ENCODE data around the gene SYT11.

SYT11 gene

GRCh38 chr1:155933591-155934096, 74.3 kb downstream of the SYT11 start:
- no peak for ATAC-seq
- no peak for TF ChIP-seq ISL1 (CRISPR knock-in tag; IDR thresholded peaks at IDR 0.05)
- TF ChIP-seq ZNF565 (CRISPR knock-in tag; conservative IDR thresholded peaks at IDR 0.05; ENCODE audit: low read depth) = no peak
- no peak for TF ChIP-seq ARNTL (CRISPR knock-in tag; IDR thresholded peaks at IDR 0.05; ENCODE audit: borderline replicate concordance, low read depth)
- TF ChIP-seq OSR1 (CRISPR knock-in tag; IDR thresholded peaks at IDR 0.05) = no peak
- no peak for TF ChIP-seq ZNF8 (CRISPR knock-in tag; IDR thresholded peaks at IDR 0.05)
- no peak for TF ChIP-seq ZFP30 (CRISPR knock-in tag; IDR thresholded peaks at IDR 0.05)
- no peak for TF ChIP-seq CSDC2 (CRISPR knock-in tag; IDR thresholded peaks at IDR 0.05)
- TF ChIP-seq CSRNP3 (CRISPR knock-in tag; IDR thresholded peaks at IDR 0.05) = no peak
- no peak for TF ChIP-seq ZC3H10 (CRISPR knock-in tag; IDR thresholded peaks at IDR 0.05)
- no peak for TF ChIP-seq TOX (CRISPR knock-in tag; IDR thresholded peaks at IDR 0.05; ENCODE audit: borderline replicate concordance)
- TF ChIP-seq CREB5 (CRISPR knock-in tag; IDR thresholded peaks at IDR 0.05; ENCODE audit: low read depth) = no peak

- no peak for TF ChIP-seq ISL1 (CRISPR knock-in tag; IDR thresholded peaks at IDR 0.05)
- TF ChIP-seq RARB (CRISPR knock-in tag; IDR thresholded peaks at IDR 0.05) = no peak
- TF ChIP-seq CREB5 (CRISPR knock-in tag; IDR thresholded peaks at IDR 0.05; ENCODE audit: low read depth) = no peak
- TF ChIP-seq TSHZ2 (CRISPR knock-in tag; IDR thresholded peaks at IDR 0.05) = peak; percentile 30; the same call in 1 of the 2 replicates
- TF ChIP-seq ZNF565 (CRISPR knock-in tag; conservative IDR thresholded peaks at IDR 0.05; ENCODE audit: low read depth) = no peak
- no peak for TF ChIP-seq TCF4 (CRISPR knock-in tag; IDR thresholded peaks at IDR 0.05; ENCODE audit: borderline replicate concordance)
- no peak for TF ChIP-seq PATZ1 (CRISPR knock-in tag; IDR thresholded peaks at IDR 0.05; ENCODE audit: borderline replicate concordance)
- TF ChIP-seq BACH2 (CRISPR knock-in tag; IDR thresholded peaks at IDR 0.05; ENCODE audit: borderline replicate concordance) = no peak
- TF ChIP-seq CSRNP3 (CRISPR knock-in tag; IDR thresholded peaks at IDR 0.05) = no peak
- TF ChIP-seq ZNF70 (CRISPR knock-in tag; IDR thresholded peaks at IDR 0.05) = no peak
- no peak for TF ChIP-seq ZFP3 (CRISPR knock-in tag; IDR thresholded peaks at IDR 0.05)
- no peak for TF ChIP-seq TOX (CRISPR knock-in tag; IDR thresholded peaks at IDR 0.05; ENCODE audit: borderline replicate concordance)
- peak; percentile 41; the same call in 1 of the 2 replicates for TF ChIP-seq POU6F1 (CRISPR knock-in tag; IDR thresholded peaks at IDR 0.05; ENCODE audit: borderline replicate concordance, low read depth)
- TF ChIP-seq ZFP30 (CRISPR knock-in tag; IDR thresholded peaks at IDR 0.05) = no peak
- no peak for TF ChIP-seq GLIS3 (CRISPR knock-in tag; IDR thresholded peaks at IDR 0.05)
- no peak for TF ChIP-seq OSR1 (CRISPR knock-in tag; IDR thresholded peaks at IDR 0.05)
- no peak for TF ChIP-seq PPARA (CRISPR knock-in tag; IDR thresholded peaks at IDR 0.05; ENCODE audit: borderline replicate concordance)
- no peak for TF ChIP-seq CSDC2 (CRISPR knock-in tag; IDR thresholded peaks at IDR 0.05)
- no peak for TF ChIP-seq SNAI2 (CRISPR knock-in tag; IDR thresholded peaks at IDR 0.05)
- TF ChIP-seq ZC3H10 (CRISPR knock-in tag; IDR thresholded peaks at IDR 0.05) = peak; percentile 52; the same call in 1 of the 2 replicates
- TF ChIP-seq ARNTL (CRISPR knock-in tag; IDR thresholded peaks at IDR 0.05; ENCODE audit: borderline replicate concordance, low read depth) = no peak
- no peak for TF ChIP-seq ZNF8 (CRISPR knock-in tag; IDR thresholded peaks at IDR 0.05)
- TF ChIP-seq ESRRG (CRISPR knock-in tag; IDR thresholded peaks at IDR 0.05) = no peak
- ATAC-seq = peak; percentile 89
These were observed 74.9 kb downstream of the SYT11 start, which contains the start of gene KHDC4 for GRCh38 chr1:155934097-155934935. KHDC4 (minus strand) TSS chr1:155934413; CDS start chr1:155934373, 40 bp downstream.
